Iris pigment epithelial cell (primary cell): ENCODE data around the gene ALG12.
"Not testable (repeated sequence)": the region's sequence is repeated elsewhere in the genome, so short reads cannot be mapped to it uniquely, and the experiment has no call there.

Source experiments
- DNase-seq: peaks from one replicate; pipeline ENCODE4 v3.0.0-alpha.2; 2011; ENCODE audit warnings: low read depth

ALG12 gene

GRCh38 chr22:49945042-49945794 lies 27.0 kb upstream of the ALG12 start:
- DNase-seq = not testable (repeated sequence)

GRCh38 chr22:49944399-49944891 lies 26.2 kb upstream of the ALG12 start:
- DNase-seq = no peak

GRCh38 chr22:49943771-49944398 lies 25.6 kb upstream of the ALG12 start:
- no peak for DNase-seq

GRCh38 chr22:49943405-49943765 lies 25.1 kb upstream of the ALG12 start:
- DNase-seq = no peak

GRCh38 chr22:49942565-49943404 lies 24.5 kb upstream of the ALG12 start:
- no peak for DNase-seq

GRCh38 chr22:49941507-49942316 lies 23.5 kb upstream of the ALG12 start:
- DNase-seq = no peak

GRCh38 chr22:49938565-49939136 lies 20.4 kb upstream of the ALG12 start:
- no peak for DNase-seq

- DNase-seq = no peak
Measured at GRCh38 chr22:49937758-49938564, 19.7 kb upstream of the ALG12 start.

- DNase-seq = no peak
Measured at GRCh38 chr22:49936973-49937757, 18.9 kb upstream of the ALG12 start.

- DNase-seq = peak; percentile 88
Measured at GRCh38 chr22:49936018-49936972, 18.1 kb upstream of the ALG12 start.

GRCh38 chr22:49935561-49935960 lies 17.3 kb upstream of the ALG12 start:
- peak; percentile 57 for DNase-seq

- peak; percentile 60 for DNase-seq
Measured at GRCh38 chr22:49934891-49935557, 16.8 kb upstream of the ALG12 start.

- DNase-seq = peak; percentile 37
Measured at GRCh38 chr22:49934160-49934890, 16.1 kb upstream of the ALG12 start.

GRCh38 chr22:49933236-49934159 lies 15.3 kb upstream of the ALG12 start:
- no peak for DNase-seq

- DNase-seq = no peak
Measured at GRCh38 chr22:49930596-49931412, 12.6 kb upstream of the ALG12 start.
